SK-N-SH (cell line): ENCODE results near the gene UBTD1. TPM values are rescaled to one million over a fixed set of nuclear protein-coding genes. Genes with fewer than 3 reads are reported as not detected.

Experiments
- CTCF ChIA-PET: fragments of 300-600, 350-600 bp; formaldehyde crosslinking; extraction: SDS; loops from one replicate; lab custom pipeline; 2021; lab: Yijun Ruan, JAX
- POLR2A ChIA-PET: fragments of 350-600 bp; sonication (Branson Sonifier 250); formaldehyde crosslinking; extraction: SDS; loops from one replicate; lab custom pipeline; 2020; ENCODE audit warnings: antibody characterized with exemption, inconsistent platforms; lab: Yijun Ruan, JAX
- DNase-seq: peaks from one replicate; pipeline ENCODE4 v3.0.0; 2012
- H2AFZ ChIP-seq: fragments of 200-600 bp; sonication (generic); 2 replicates; pipeline ENCODE4 v1.8.1; 2016; ENCODE audit warnings: antibody characterized with exemption, mild to moderate bottlenecking, low read depth
- H3F3A ChIP-seq: fragments of 200-600 bp; sonication (generic); replicated peaks from 2 replicates; pipeline ENCODE3; 2016; ENCODE audit warnings: antibody characterized with exemption, mild to moderate bottlenecking; ENCODE audit not compliant: insufficient read depth
- H3K27ac ChIP-seq, 2 experiments: fragments of 200-500 bp in 1 of 2; fragments of 200-600 bp in 1 of 2; sonication (Bioruptor generic) in 1 of 2; sonication (generic), shearing (Covaris generic) in 1 of 2; 2 replicates each; pipeline versions ENCODE4 v1.5.1 to v1.6.1; 2014 to 2016; ENCODE audit warnings: low read depth in 2 of 2, inconsistent platforms in 1 of 2, low read length in 1 of 2, mild to moderate bottlenecking in 1 of 2, mixed read lengths in 1 of 2
- H3K27me3 ChIP-seq: fragments of 200-600 bp; sonication (generic), shearing (Covaris generic); 2 replicates; pipeline ENCODE4 v1.6.1; 2016; ENCODE audit warnings: mixed run types; ENCODE audit not compliant: insufficient read depth
- H3K36me3 ChIP-seq, 2 experiments: fragments of 200-500 bp in 1 of 2; fragments of 200-600 bp in 1 of 2; sonication (Bioruptor generic) in 1 of 2; sonication (generic) in 1 of 2; replicated peaks in 1 of 2; 2 replicates each; pipeline versions ENCODE3 to v1.5.1; 2014 to 2016; ENCODE audit warnings: low read length in 1 of 2, mild to moderate bottlenecking in 1 of 2; ENCODE audit not compliant: insufficient read depth in 2 of 2, control insufficient read depth in 1 of 2
- H3K4me1 ChIP-seq, 2 experiments: fragments of 200-500 bp in 1 of 2; fragments of 200-600 bp in 1 of 2; sonication (Bioruptor generic) in 1 of 2; sonication (generic), shearing (Covaris generic) in 1 of 2; 2 replicates each; pipeline versions ENCODE4 v1.5.1 to v1.6.1; 2014 to 2016; ENCODE audit warnings: low read depth in 1 of 2, low read length in 1 of 2, mixed run types in 1 of 2; ENCODE audit not compliant: insufficient read depth in 2 of 2, control insufficient read depth in 1 of 2
- H3K4me2 ChIP-seq: fragments of 200-600 bp; sonication (generic), shearing (Covaris generic); 2 replicates; pipeline ENCODE4 v1.6.1; 2017; ENCODE audit warnings: mixed run types
- H3K4me3 ChIP-seq, 2 experiments: fragments of 200-500 bp in 1 of 2; fragments of 200-600 bp in 1 of 2; sonication (Bioruptor generic) in 1 of 2; sonication (generic), shearing (Covaris generic) in 1 of 2; 2 replicates each; pipeline versions ENCODE4 v1.5.1 to v1.8.1; 2014 to 2016; ENCODE audit warnings: low read depth in 2 of 2, inconsistent platforms in 1 of 2, low read length in 1 of 2, mild to moderate bottlenecking in 1 of 2, mixed read lengths in 1 of 2, moderate library complexity in 1 of 2
- H3K79me2 ChIP-seq: fragments of 200-600 bp; sonication (generic); 2 replicates; pipeline ENCODE4 v1.8.1; 2017; ENCODE audit warnings: mild to moderate bottlenecking; ENCODE audit not compliant: insufficient read depth
- H3K9ac ChIP-seq: fragments of 200-600 bp; sonication (generic); 2 replicates; pipeline ENCODE4 v1.6.1; 2017; ENCODE audit warnings: mixed run types
- H3K9me2 ChIP-seq: fragments of 200-600 bp; sonication (generic); 2 replicates; pipeline ENCODE4 v1.6.1; 2017; ENCODE audit warnings: mixed run types
- H3K9me3 ChIP-seq: fragments of 200-600 bp; sonication (generic); 2 replicates; pipeline ENCODE4 v1.6.1; 2017; ENCODE audit warnings: mixed run types, mild to moderate bottlenecking, moderate library complexity
- H4K20me1 ChIP-seq: fragments of 200-600 bp; sonication (generic); 2 replicates; pipeline ENCODE4 v1.6.1; 2017; ENCODE audit warnings: mild to moderate bottlenecking, mixed run types; ENCODE audit not compliant: insufficient read depth
- CHD2 ChIP-seq: fragments of 150-350 bp; IDR thresholded peaks from 2 replicates; pipeline ENCODE4 v1.6.1; 2018; ENCODE audit warnings: low read length; ENCODE audit not compliant: partially characterized antibody
- EZH2phosphoT487 ChIP-seq: fragments of 200-600 bp; sonication (generic); IDR thresholded peaks from 2 replicates; pipeline ENCODE4 v1.6.1; 2017; ENCODE audit warnings: low read depth, mixed run types, mild to moderate bottlenecking, antibody characterized with exemption, moderate library complexity, borderline replicate concordance
- FOXJ3 ChIP-seq: sonication (generic); formaldehyde crosslinking; IDR thresholded peaks from 2 replicates; pipeline ENCODE4 v1.5.1; 2020; ENCODE audit warnings: mild to moderate bottlenecking, missing genetic modification reagents
- GATA2 ChIP-seq: sonication (generic); formaldehyde crosslinking; IDR thresholded peaks from 2 replicates; pipeline ENCODE4 v1.5.0; 2020; ENCODE audit warnings: mild to moderate bottlenecking, missing genetic modification reagents
- JUND ChIP-seq: IDR thresholded peaks from 2 replicates; pipeline ENCODE4 v1.4.0; 2012
- MEF2A ChIP-seq: IDR thresholded peaks from 2 replicates; pipeline ENCODE4 v1.4.0; 2012; ENCODE audit warnings: low read depth, borderline replicate concordance
- MXI1 ChIP-seq: IDR thresholded peaks from 2 replicates; pipeline ENCODE4 v1.6.1; 2012; ENCODE audit warnings: mild to moderate bottlenecking, low read depth, low read length, improper control_type of control experiment
- NFIC ChIP-seq: IDR thresholded peaks from 2 replicates; pipeline ENCODE4 v1.4.0; 2012; ENCODE audit warnings: borderline replicate concordance
- POLR2AphosphoS5 ChIP-seq: IDR thresholded peaks from 2 replicates; pipeline ENCODE4 v1.6.1; 2012; ENCODE audit warnings: low read depth, low read length
- RAD21 ChIP-seq: IDR thresholded peaks from 2 replicates; pipeline ENCODE4 v1.6.1; 2012; ENCODE audit warnings: mild to moderate bottlenecking, low read length
- RCOR1 ChIP-seq: fragments of 150-350 bp; IDR thresholded peaks from 2 replicates; pipeline ENCODE4 v1.6.1; 2017; ENCODE audit warnings: antibody characterized with exemption, low read length
- REST ChIP-seq: IDR thresholded peaks from 2 replicates; pipeline ENCODE4 v1.6.1; 2012; ENCODE audit warnings: mild to moderate bottlenecking, low read depth, low read length, moderate library complexity
- SIN3A ChIP-seq: IDR thresholded peaks from 2 replicates; pipeline ENCODE4 v1.6.1; 2012; ENCODE audit warnings: low read depth, mild to moderate bottlenecking, low read length, moderate library complexity, borderline replicate concordance
- TAF1 ChIP-seq: IDR thresholded peaks from 2 replicates; pipeline ENCODE4 v1.6.1; 2012; ENCODE audit warnings: low read depth, mild to moderate bottlenecking, low read length, moderate library complexity, borderline replicate concordance
- TEAD4 ChIP-seq: IDR thresholded peaks from 2 replicates; pipeline ENCODE4 v1.4.0; 2012; ENCODE audit warnings: mild to moderate bottlenecking, borderline replicate concordance; ENCODE audit not compliant: insufficient read depth
- USF2 ChIP-seq: fragments of 150-350 bp; IDR thresholded peaks from 2 replicates; pipeline ENCODE4 v1.6.1; 2017; ENCODE audit warnings: antibody characterized with exemption, low read length, low read depth, borderline replicate concordance
- YY1 ChIP-seq: IDR thresholded peaks from 2 replicates; pipeline ENCODE4 v1.4.0; 2012; ENCODE audit warnings: low read depth, mild to moderate bottlenecking
- WGBS: methylation state at CpG from one replicate; pipeline ENCODE4 v1.1.6; 2017; ENCODE audit warnings: low lambda C conversion rate; 5-methylcytosine and 5-hydroxymethylcytosine counted together
- polyA plus RNA-seq, 3 experiments: library from polyadenylated mRNA; depleted of rRNA; stranded (reverse); fragments of >200 nt; gene quantifications; 2 replicates each; pipeline ENCODE4 v1.2.3, GENCODE V29; 2012
- TF ChIP-seq, protein P1 (sequence below): IDR thresholded peaks from 2 replicates; pipeline ENCODE4; 2012
- TF ChIP-seq, protein P2 (sequence below): IDR thresholded peaks from 2 replicates; pipeline ENCODE4 v1.4.0; 2012; ENCODE audit warnings: low read depth, borderline replicate concordance

UBTD1 gene
- polyA plus RNA-seq, 1 of the 3 experiments (the other 2 are of a cell fraction) = 38.8 TPM

DNA sequence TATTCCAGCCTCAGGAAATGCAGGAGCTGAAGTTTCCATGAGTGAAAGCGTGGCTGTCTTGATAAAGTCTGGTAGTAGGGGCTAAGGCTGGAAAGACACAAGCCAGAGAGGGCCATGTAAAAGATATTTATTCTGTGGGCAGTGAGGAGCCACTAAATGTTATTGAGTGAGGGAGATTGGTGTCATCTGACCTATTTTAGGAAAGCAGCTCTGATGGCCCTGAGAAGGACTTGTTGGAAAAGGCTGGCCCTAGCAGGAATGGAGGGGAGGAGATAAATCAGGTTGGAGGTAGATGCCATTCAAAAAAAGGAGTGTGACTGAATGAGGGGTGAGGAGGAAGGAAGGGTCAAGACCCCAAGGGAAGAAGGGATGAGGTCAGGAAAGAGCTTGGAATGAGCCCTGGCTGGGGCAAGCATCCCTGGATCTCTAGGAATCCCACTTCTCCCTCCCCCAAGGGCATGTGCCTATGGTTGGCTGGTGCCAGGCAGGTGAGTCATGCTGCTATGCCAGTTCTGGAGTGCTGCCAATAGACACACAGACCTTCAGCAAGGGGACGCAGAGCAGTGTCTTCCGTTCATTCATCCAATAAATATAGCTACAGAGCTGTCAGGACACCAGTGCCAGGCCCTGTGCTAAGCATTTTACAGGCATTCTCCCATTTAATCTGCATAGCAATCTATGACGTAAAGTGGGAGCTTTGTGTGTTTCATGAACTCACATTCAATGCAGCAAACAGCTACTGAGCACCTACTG lies 75.8 kb downstream of the UBTD1 start (continued):
- TF ChIP-seq SIN3A = peak; percentile 80; the same call in 1 of the 2 replicates
- no peak for TF ChIP-seq TAF1
- TF ChIP-seq GATA2 (CRISPR knock-in tag) = no peak
- no peak for TF ChIP-seq MXI1
- no peak for TF ChIP-seq USF2
- peak; percentile 100 for TF ChIP-seq TEAD4
- peak; percentile 100 for TF ChIP-seq NFIC
- TF ChIP-seq, protein P1, sequence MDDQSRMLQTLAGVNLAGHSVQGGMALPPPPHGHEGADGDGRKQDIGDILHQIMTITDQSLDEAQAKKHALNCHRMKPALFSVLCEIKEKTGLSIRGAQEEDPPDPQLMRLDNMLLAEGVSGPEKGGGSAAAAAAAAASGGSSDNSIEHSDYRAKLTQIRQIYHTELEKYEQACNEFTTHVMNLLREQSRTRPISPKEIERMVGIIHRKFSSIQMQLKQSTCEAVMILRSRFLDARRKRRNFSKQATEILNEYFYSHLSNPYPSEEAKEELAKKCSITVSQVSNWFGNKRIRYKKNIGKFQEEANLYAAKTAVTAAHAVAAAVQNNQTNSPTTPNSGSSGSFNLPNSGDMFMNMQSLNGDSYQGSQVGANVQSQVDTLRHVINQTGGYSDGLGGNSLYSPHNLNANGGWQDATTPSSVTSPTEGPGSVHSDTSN = peak; percentile 90
- TF ChIP-seq RCOR1 = no peak
- TF ChIP-seq FOXJ3 (CRISPR knock-in tag) = no peak

DNA sequence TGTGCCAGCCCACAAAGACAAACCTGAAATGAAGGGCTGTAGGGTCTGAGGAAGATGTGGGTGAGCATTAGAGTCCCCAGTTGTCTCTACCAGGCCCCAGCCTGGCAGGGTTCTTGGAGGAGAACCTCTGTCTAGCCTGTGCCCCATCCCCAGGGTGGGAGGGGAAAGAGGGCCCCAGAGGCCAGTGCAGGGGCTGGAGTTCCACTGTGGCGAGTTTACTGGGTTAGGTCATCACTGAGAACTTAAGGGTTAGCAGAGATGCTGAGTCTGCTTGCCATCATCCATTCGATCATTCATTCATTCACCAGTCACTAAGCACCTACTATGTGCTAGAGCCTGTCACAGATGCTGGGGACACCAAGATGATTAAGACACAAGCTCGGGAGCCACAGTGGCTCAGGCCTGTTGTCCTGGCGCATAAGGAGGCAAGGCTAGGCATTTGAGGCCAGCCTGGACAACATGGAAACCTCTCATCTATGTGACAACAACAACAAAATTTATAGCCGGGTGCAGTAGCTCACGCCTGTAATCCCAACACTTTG lies 76.5 kb downstream of the UBTD1 start:
- Histone ChIP-seq H3K9me3 (no peaks in the 10 kb centered on the region), H3K4me2 (no peak overlapping the region; the same call in 1 of the 2 replicates), H3K9me2 (no peaks in the 10 kb centered on the region), H3K79me2 (no peaks in the 10 kb centered on the region)
- CTCF ChIA-PET = interaction anchor here (0.6 to 9.4 kb wide), 6 partner anchors 10 to 111 kb away, joined by 3 to 64 read pairs (median 3); partner anchors contain the start of gene HOGA1
- TF ChIP-seq EZH2phosphoT487 (no peak), MEF2A (no peak), CHD2 (no peak), FOXJ3 (CRISPR knock-in tag) (no peak), USF2 (no peak), YY1 (no peak), RAD21 (no peak), SIN3A (no peak), JUND (no peak), POLR2AphosphoS5 (no peak), REST (no peak), TAF1 (no peak)
- TF ChIP-seq, protein P2, sequence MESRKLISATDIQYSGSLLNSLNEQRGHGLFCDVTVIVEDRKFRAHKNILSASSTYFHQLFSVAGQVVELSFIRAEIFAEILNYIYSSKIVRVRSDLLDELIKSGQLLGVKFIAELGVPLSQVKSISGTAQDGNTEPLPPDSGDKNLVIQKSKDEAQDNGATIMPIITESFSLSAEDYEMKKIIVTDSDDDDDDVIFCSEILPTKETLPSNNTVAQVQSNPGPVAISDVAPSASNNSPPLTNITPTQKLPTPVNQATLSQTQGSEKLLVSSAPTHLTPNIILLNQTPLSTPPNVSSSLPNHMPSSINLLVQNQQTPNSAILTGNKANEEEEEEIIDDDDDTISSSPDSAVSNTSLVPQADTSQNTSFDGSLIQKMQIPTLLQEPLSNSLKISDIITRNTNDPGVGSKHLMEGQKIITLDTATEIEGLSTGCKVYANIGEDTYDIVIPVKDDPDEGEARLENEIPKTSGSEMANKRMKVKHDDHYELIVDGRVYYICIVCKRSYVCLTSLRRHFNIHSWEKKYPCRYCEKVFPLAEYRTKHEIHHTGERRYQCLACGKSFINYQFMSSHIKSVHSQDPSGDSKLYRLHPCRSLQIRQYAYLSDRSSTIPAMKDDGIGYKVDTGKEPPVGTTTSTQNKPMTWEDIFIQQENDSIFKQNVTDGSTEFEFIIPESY = no peak
- TF ChIP-seq, protein P1 = no peak
- TF ChIP-seq, all 33 proteins: peak for 0
- no peaks in the 10 kb centered on the region for H3K36me3 ChIP-seq
- peak; percentile 45 for DNase-seq
- no peak overlapping the region for H3K4me3 ChIP-seq
- H3K27me3 ChIP-seq = no peaks in the 10 kb centered on the region
- no peaks in the 10 kb centered on the region for H4K20me1 ChIP-seq
- H3K27ac ChIP-seq = peak overlapping the region; percentile 50 to 83; a peak in 3 of 4 replicates
- POLR2A ChIA-PET = no interaction called here
- no peak overlapping the region for H2AFZ ChIP-seq
- peaks cover 29% of the 10 kb centered on the region for H3F3A ChIP-seq
- H3K9ac ChIP-seq = peak overlapping the region; percentile 41; the same call in 1 of the 2 replicates
- peaks cover 21 to 31% of the 10 kb centered on the region in 2 experiments; a peak in 3 of 4 replicates for H3K4me1 ChIP-seq
- WGBS = 84% methylated on average over 6 of the region's 6 CpGs
